Measurements from ENCODE around the gene SLC26A9. TPM values are rescaled to one million over a fixed set of nuclear protein-coding genes. Genes with fewer than 3 reads are reported as not detected.

SLC26A9 gene
- total RNA-seq, 1 experiment from 2014 or later: 0.15 TPM

DNA sequence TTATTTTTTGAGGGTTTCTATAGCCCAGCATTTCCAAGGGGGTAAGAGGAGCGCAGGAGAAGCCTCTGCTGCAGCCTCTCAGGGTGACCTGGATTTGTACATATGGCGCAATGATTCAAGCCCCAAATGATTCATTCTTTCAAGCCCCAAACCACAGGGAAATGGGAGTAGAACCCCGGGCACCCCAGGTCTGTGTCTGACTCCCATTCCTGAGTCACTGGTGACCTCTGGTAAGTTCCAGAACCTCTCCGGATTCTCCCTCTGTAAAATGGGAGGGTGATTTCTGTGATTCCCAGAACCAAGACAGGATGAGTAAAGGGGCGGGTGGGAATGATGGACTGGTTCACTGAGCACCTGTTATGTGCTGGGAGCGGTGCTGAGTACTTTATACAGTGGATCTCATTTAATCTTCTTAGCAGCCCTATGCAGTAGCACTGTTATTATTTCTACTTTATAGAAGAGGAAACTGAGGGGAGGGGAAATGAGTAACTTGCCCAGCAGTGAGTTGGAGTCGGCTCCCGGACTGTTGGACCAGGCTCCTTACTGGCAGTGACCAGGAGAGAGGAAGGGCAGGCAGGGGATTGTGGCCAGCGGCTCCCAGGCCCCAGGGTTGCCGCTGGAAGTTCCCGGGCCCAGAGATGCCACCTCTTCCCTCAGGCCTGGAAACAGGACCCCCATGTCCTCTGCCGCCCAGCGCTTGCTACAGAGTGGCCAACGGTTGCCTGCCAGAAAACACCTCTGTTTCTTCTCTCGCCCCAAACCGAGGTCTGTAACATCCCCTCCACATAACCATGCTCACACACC is 20.3 kb upstream of the SLC26A9 start (continued):
- TF ChIP-seq, protein P1, sequence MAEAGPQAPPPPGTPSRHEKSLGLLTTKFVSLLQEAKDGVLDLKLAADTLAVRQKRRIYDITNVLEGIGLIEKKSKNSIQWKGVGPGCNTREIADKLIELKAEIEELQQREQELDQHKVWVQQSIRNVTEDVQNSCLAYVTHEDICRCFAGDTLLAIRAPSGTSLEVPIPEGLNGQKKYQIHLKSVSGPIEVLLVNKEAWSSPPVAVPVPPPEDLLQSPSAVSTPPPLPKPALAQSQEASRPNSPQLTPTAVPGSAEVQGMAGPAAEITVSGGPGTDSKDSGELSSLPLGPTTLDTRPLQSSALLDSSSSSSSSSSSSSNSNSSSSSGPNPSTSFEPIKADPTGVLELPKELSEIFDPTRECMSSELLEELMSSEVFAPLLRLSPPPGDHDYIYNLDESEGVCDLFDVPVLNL (CRISPR knock-in tag; IDR thresholded peaks at IDR 0.05; ENCODE audit: borderline replicate concordance, low read depth): no peak
- no peak for TF ChIP-seq FOXJ3 (CRISPR knock-in tag; IDR thresholded peaks at IDR 0.05; ENCODE audit: borderline replicate concordance)
- TF ChIP-seq CBFB (CRISPR knock-in tag; IDR thresholded peaks at IDR 0.05; ENCODE audit: low read depth): no peak
- no peak for TF ChIP-seq ZNF138 (CRISPR knock-in tag; conservative IDR thresholded peaks at IDR 0.05)
- no peak for TF ChIP-seq TCF7 (CRISPR knock-in tag; IDR thresholded peaks at IDR 0.05; ENCODE audit: low read depth)
- TF ChIP-seq OVOL2 (CRISPR knock-in tag; IDR thresholded peaks at IDR 0.05; ENCODE audit: borderline replicate concordance): no peak
- no peak for TF ChIP-seq ZNF232 (CRISPR knock-in tag; IDR thresholded peaks at IDR 0.05)

DNA sequence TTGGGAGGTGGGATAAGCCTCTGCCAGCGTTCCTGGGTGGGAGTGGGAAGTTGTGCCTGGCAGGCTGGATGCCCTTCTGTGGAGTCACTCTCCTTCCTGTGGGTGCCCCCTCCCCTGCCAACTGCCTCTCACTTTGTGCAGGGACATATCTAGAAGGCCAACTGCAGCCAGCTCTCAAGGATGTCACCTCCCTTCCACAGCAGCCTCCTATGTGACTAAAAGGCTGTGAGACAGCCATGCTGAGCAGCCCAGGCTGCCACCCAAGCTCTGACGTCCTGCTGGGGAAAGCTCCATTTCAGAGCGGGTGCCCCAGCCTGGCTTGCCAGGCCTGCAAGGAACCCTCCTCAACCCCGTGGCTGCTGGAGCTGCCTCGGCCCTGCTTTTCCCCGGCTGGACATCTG is 19.6 kb upstream of the SLC26A9 start:
- no peak overlapping the region for H3K4me3 Mint-ChIP-seq
- CTCF ChIA-PET: interaction anchor here (1.7 to 4.6 kb wide), 2 partner anchors 14 to 44 kb away, joined by 6 to 26 read pairs; no protein-coding TSS in a partner anchor
- H3K36me3 Mint-ChIP-seq: no peaks in the 10 kb centered on the region
- ATAC-seq (no peak), DNase-seq (ENCODE audit: low spot score) (no peak)
- no peaks in the 10 kb centered on the region for H3K9me3 Mint-ChIP-seq
- peaks cover 9% of the 10 kb centered on the region for H3K4me1 Mint-ChIP-seq
- POLR2A ChIA-PET: no interaction called here
- TF ChIP-seq GTF2I (CRISPR knock-in tag; conservative IDR thresholded peaks at IDR 0.05): no peak
- no peak for TF ChIP-seq FOXJ3 (CRISPR knock-in tag; IDR thresholded peaks at IDR 0.05; ENCODE audit: borderline replicate concordance)
- no peak for TF ChIP-seq ZNF317 (CRISPR knock-in tag; IDR thresholded peaks at IDR 0.05; ENCODE audit: borderline replicate concordance, low read depth)
- no peak for TF ChIP-seq GRHL2 (CRISPR knock-in tag; IDR thresholded peaks at IDR 0.05; ENCODE audit: insufficient replicate concordance, severe bottlenecking)
- TF ChIP-seq, protein P2, sequence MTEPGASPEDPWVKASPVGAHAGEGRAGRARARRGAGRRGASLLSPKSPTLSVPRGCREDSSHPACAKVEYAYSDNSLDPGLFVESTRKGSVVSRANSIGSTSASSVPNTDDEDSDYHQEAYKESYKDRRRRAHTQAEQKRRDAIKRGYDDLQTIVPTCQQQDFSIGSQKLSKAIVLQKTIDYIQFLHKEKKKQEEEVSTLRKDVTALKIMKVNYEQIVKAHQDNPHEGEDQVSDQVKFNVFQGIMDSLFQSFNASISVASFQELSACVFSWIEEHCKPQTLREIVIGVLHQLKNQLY (CRISPR knock-in tag; IDR thresholded peaks at IDR 0.05): no peak
- no peak for TF ChIP-seq ZNF219 (CRISPR knock-in tag; IDR thresholded peaks at IDR 0.05; ENCODE audit: borderline replicate concordance)
- TF ChIP-seq, protein P3, sequence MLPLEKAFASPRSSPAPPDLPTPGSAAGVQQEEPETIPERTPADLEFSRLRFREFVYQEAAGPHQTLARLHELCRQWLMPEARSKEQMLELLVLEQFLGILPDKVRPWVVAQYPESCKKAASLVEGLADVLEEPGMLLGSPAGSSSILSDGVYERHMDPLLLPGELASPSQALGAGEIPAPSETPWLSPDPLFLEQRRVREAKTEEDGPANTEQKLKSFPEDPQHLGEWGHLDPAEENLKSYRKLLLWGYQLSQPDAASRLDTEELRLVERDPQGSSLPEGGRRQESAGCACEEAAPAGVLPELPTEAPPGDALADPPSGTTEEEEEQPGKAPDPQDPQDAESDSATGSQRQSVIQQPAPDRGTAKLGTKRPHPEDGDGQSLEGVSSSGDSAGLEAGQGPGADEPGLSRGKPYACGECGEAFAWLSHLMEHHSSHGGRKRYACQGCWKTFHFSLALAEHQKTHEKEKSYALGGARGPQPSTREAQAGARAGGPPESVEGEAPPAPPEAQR (CRISPR knock-in tag; IDR thresholded peaks at IDR 0.05): no peak
- TF ChIP-seq, protein P4, sequence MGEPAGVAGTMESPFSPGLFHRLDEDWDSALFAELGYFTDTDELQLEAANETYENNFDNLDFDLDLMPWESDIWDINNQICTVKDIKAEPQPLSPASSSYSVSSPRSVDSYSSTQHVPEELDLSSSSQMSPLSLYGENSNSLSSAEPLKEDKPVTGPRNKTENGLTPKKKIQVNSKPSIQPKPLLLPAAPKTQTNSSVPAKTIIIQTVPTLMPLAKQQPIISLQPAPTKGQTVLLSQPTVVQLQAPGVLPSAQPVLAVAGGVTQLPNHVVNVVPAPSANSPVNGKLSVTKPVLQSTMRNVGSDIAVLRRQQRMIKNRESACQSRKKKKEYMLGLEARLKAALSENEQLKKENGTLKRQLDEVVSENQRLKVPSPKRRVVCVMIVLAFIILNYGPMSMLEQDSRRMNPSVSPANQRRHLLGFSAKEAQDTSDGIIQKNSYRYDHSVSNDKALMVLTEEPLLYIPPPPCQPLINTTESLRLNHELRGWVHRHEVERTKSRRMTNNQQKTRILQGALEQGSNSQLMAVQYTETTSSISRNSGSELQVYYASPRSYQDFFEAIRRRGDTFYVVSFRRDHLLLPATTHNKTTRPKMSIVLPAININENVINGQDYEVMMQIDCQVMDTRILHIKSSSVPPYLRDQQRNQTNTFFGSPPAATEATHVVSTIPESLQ (CRISPR knock-in tag; IDR thresholded peaks at IDR 0.05): no peak
- TF ChIP-seq IRF2 (CRISPR knock-in tag; IDR thresholded peaks at IDR 0.05; ENCODE audit: borderline replicate concordance, low read depth): no peak
- TF ChIP-seq GABPB1 (CRISPR knock-in tag; IDR thresholded peaks at IDR 0.05): no peak
- TF ChIP-seq ZNF138 (CRISPR knock-in tag; conservative IDR thresholded peaks at IDR 0.05): no peak
- no peak for TF ChIP-seq NR3C1 (CRISPR knock-in tag; conservative IDR thresholded peaks at IDR 0.05; ENCODE audit: low read depth)
- TF ChIP-seq, protein P5, sequence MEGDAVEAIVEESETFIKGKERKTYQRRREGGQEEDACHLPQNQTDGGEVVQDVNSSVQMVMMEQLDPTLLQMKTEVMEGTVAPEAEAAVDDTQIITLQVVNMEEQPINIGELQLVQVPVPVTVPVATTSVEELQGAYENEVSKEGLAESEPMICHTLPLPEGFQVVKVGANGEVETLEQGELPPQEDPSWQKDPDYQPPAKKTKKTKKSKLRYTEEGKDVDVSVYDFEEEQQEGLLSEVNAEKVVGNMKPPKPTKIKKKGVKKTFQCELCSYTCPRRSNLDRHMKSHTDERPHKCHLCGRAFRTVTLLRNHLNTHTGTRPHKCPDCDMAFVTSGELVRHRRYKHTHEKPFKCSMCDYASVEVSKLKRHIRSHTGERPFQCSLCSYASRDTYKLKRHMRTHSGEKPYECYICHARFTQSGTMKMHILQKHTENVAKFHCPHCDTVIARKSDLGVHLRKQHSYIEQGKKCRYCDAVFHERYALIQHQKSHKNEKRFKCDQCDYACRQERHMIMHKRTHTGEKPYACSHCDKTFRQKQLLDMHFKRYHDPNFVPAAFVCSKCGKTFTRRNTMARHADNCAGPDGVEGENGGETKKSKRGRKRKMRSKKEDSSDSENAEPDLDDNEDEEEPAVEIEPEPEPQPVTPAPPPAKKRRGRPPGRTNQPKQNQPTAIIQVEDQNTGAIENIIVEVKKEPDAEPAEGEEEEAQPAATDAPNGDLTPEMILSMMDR (IDR thresholded peaks at IDR 0.05): no peak
- TF ChIP-seq, protein P6, sequence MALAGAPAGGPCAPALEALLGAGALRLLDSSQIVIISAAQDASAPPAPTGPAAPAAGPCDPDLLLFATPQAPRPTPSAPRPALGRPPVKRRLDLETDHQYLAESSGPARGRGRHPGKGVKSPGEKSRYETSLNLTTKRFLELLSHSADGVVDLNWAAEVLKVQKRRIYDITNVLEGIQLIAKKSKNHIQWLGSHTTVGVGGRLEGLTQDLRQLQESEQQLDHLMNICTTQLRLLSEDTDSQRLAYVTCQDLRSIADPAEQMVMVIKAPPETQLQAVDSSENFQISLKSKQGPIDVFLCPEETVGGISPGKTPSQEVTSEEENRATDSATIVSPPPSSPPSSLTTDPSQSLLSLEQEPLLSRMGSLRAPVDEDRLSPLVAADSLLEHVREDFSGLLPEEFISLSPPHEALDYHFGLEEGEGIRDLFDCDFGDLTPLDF (CRISPR knock-in tag; IDR thresholded peaks at IDR 0.05): no peak
- TF ChIP-seq, protein P7, sequence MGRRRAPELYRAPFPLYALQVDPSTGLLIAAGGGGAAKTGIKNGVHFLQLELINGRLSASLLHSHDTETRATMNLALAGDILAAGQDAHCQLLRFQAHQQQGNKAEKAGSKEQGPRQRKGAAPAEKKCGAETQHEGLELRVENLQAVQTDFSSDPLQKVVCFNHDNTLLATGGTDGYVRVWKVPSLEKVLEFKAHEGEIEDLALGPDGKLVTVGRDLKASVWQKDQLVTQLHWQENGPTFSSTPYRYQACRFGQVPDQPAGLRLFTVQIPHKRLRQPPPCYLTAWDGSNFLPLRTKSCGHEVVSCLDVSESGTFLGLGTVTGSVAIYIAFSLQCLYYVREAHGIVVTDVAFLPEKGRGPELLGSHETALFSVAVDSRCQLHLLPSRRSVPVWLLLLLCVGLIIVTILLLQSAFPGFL (CRISPR knock-in tag; IDR thresholded peaks at IDR 0.05; ENCODE audit: borderline replicate concordance): no peak
- no peak for TF ChIP-seq ZNF121 (CRISPR knock-in tag; IDR thresholded peaks at IDR 0.05)
- TF ChIP-seq CREB1 (CRISPR knock-in tag; IDR thresholded peaks at IDR 0.05): no peak
- no peak overlapping the region for H3K27ac Mint-ChIP-seq
- H3K27me3 Mint-ChIP-seq (ENCODE audit: low read depth): no peaks in the 10 kb centered on the region; the same call in 1 of the 2 replicates
